HG03196 (cell line): ENCODE results near the gene AFAP1.

Experiments used
- ATAC-seq: cut with Tn5 transposase; IDR thresholded peaks from one replicate; pipeline ENCODE4 v1.9.1; 2021; ENCODE audit not compliant: unreplicated experiment

Gene AFAP1

GRCh38 chr4:7844594-7844991, 95.1 kb downstream of the AFAP1 start:
- ATAC-seq: no peak

GRCh38 chr4:7843831-7844593, 95.6 kb downstream of the AFAP1 start:
- ATAC-seq: no peak

- ATAC-seq: no peak
Observed at GRCh38 chr4:7842384-7843279, 97.0 kb downstream of the AFAP1 start.

- ATAC-seq: no peak
Observed at GRCh38 chr4:7841894-7842293, 97.8 kb downstream of the AFAP1 start.

- ATAC-seq: no peak
Observed at GRCh38 chr4:7841071-7841470, 98.6 kb downstream of the AFAP1 start.

GRCh38 chr4:7839856-7840255, 99.8 kb downstream of the AFAP1 start:
- no peak for ATAC-seq

- no peak for ATAC-seq
Observed at GRCh38 chr4:7838136-7838782, 101.4 kb downstream of the AFAP1 start.

- no peak for ATAC-seq
Observed at GRCh38 chr4:7837597-7838135, 102.0 kb downstream of the AFAP1 start.

GRCh38 chr4:7831858-7832730, 107.6 kb downstream of the AFAP1 start:
- ATAC-seq: no peak

- no peak for ATAC-seq
Observed at GRCh38 chr4:7831330-7831729, 108.3 kb downstream of the AFAP1 start.

- no peak for ATAC-seq
Observed at GRCh38 chr4:7830747-7831146, 108.9 kb downstream of the AFAP1 start.

GRCh38 chr4:7829652-7830580, 109.7 kb downstream of the AFAP1 start:
- no peak for ATAC-seq

GRCh38 chr4:7828793-7829301, 110.8 kb downstream of the AFAP1 start:
- no peak for ATAC-seq

GRCh38 chr4:7828011-7828720, 111.5 kb downstream of the AFAP1 start:
- ATAC-seq: no peak

- no peak for ATAC-seq
Observed at GRCh38 chr4:7827566-7827965, 112.1 kb downstream of the AFAP1 start.

GRCh38 chr4:7826909-7827306, 112.8 kb downstream of the AFAP1 start:
- ATAC-seq: no peak

GRCh38 chr4:7826176-7826908, 113.3 kb downstream of the AFAP1 start:
- no peak for ATAC-seq

GRCh38 chr4:7824218-7824617, 115.4 kb downstream of the AFAP1 start:
- ATAC-seq: no peak
